GM20000 (cell line): ENCODE measurements around the gene KIF6.
A peak's percentile ranks its signal among the peaks of the same experiment; 100 is the strongest.

ENCODE experiments used
- DNase-seq: peaks from one replicate; pipeline ENCODE4 v3.0.0; 2012; ENCODE audit warnings: low spot score
- CTCF ChIP-seq: IDR thresholded peaks from 2 replicates; pipeline ENCODE4 v1.5.1; 2012; ENCODE audit warnings: mild to moderate bottlenecking, control low read depth; ENCODE audit errors: extremely low read depth, missing control alignments

Gene KIF6

GRCh38 chr6:39416728-39417127, 308.5 kb downstream of the KIF6 start:
- DNase-seq = no peak
- TF ChIP-seq CTCF = no peak

- no peak for TF ChIP-seq CTCF
- DNase-seq = no peak
Observed at GRCh38 chr6:39416026-39416425, 309.2 kb downstream of the KIF6 start.

GRCh38 chr6:39415482-39415881, 309.7 kb downstream of the KIF6 start:
- TF ChIP-seq CTCF = no peak
- DNase-seq = no peak

GRCh38 chr6:39411465-39411864, 313.7 kb downstream of the KIF6 start:
- TF ChIP-seq CTCF = no peak
- DNase-seq = no peak

GRCh38 chr6:39411001-39411400, 314.2 kb downstream of the KIF6 start:
- DNase-seq = no peak
- TF ChIP-seq CTCF = no peak

- DNase-seq = no peak
- TF ChIP-seq CTCF = no peak
Observed at GRCh38 chr6:39409889-39410288, 315.3 kb downstream of the KIF6 start.

- DNase-seq = peak; percentile 16
- no peak for TF ChIP-seq CTCF
Observed at GRCh38 chr6:39407446-39407993, 317.7 kb downstream of the KIF6 start.
